ENCODE data around the gene GRIN2D. TPM values are rescaled to one million over a fixed set of nuclear protein-coding genes. Genes with fewer than 3 reads are reported as not detected.

GRIN2D gene
- total and polyA plus RNA-seq, 2 donors: 0.30 to 1.9 TPM

Other genes starting within 250 kb of the GRIN2D start
- gene LIG1, start 223.3 kb upstream of the GRIN2D start, total RNA-seq: 21.6 TPM
- gene LIG1, start 223.3 kb upstream of the GRIN2D start, polyA plus RNA-seq: 11.4 TPM
- 1.6 TPM for gene ZSWIM9, start 223.0 kb upstream of the GRIN2D start, total RNA-seq
- gene ZSWIM9, start 223.0 kb upstream of the GRIN2D start, polyA plus RNA-seq: 10.6 TPM
- 81.3 TPM for gene CARD8, start 137.8 kb upstream of the GRIN2D start, total RNA-seq
- 29.0 TPM for gene CARD8, start 137.8 kb upstream of the GRIN2D start, polyA plus RNA-seq
- 6.6 TPM for gene ZNF114, start 123.6 kb upstream of the GRIN2D start, total RNA-seq
- 0.24 TPM for gene ZNF114, start 123.6 kb upstream of the GRIN2D start, polyA plus RNA-seq
- gene EMP3, start 68.1 kb upstream of the GRIN2D start, total RNA-seq: 81.3 TPM
- gene EMP3, start 68.1 kb upstream of the GRIN2D start, polyA plus RNA-seq: 159 TPM
- gene TMEM143, start 29.7 kb upstream of the GRIN2D start, total RNA-seq: 4.3 TPM
- 10.2 TPM for gene TMEM143, start 29.7 kb upstream of the GRIN2D start, polyA plus RNA-seq
- not detected for gene SYNGR4, start 29.3 kb upstream of the GRIN2D start, total RNA-seq
- gene SYNGR4, start 29.3 kb upstream of the GRIN2D start, polyA plus RNA-seq: not detected
- 68.7 TPM for gene KDELR1, start 2.1 kb upstream of the GRIN2D start, total RNA-seq
- gene KDELR1, start 2.1 kb upstream of the GRIN2D start, polyA plus RNA-seq: 144 TPM
- gene GRWD1, start 52.3 kb downstream of the GRIN2D start, total RNA-seq: 13.6 TPM
- 22.2 TPM for gene GRWD1, start 52.3 kb downstream of the GRIN2D start, polyA plus RNA-seq
- 0.42 TPM for gene KCNJ14, start 61.9 kb downstream of the GRIN2D start, total RNA-seq
- 0.33 TPM for gene KCNJ14, start 61.9 kb downstream of the GRIN2D start, polyA plus RNA-seq
- 30.6 TPM for gene CYTH2, start 75.7 kb downstream of the GRIN2D start, total RNA-seq
- 51.9 TPM for gene CYTH2, start 75.7 kb downstream of the GRIN2D start, polyA plus RNA-seq
- 0.42 TPM for gene LMTK3, start 118.2 kb downstream of the GRIN2D start, total RNA-seq
- 0.72 TPM for gene LMTK3, start 118.2 kb downstream of the GRIN2D start, polyA plus RNA-seq
- gene SULT2B1, start 158.5 kb downstream of the GRIN2D start, total RNA-seq: 0.42 TPM
- gene SULT2B1, start 158.5 kb downstream of the GRIN2D start, polyA plus RNA-seq: 0.30 TPM
- gene SPACA4, start 213.1 kb downstream of the GRIN2D start, total RNA-seq: not detected
- not detected for gene SPACA4, start 213.1 kb downstream of the GRIN2D start, polyA plus RNA-seq
- gene FAM83E, start 221.4 kb downstream of the GRIN2D start, total RNA-seq: 0.58 TPM
- 1.1 TPM for gene FAM83E, start 221.4 kb downstream of the GRIN2D start, polyA plus RNA-seq
- 1,113 TPM for gene RPL18, start 225.5 kb downstream of the GRIN2D start, total RNA-seq
- 2,167 TPM for gene RPL18, start 225.5 kb downstream of the GRIN2D start, polyA plus RNA-seq
- gene SPHK2, start 225.8 kb downstream of the GRIN2D start, total RNA-seq: 4.9 TPM
- 22.0 TPM for gene SPHK2, start 225.8 kb downstream of the GRIN2D start, polyA plus RNA-seq
- 4.6 TPM for gene DBP, start 243.7 kb downstream of the GRIN2D start, total RNA-seq
- 12.3 TPM for gene DBP, start 243.7 kb downstream of the GRIN2D start, polyA plus RNA-seq